Measurements from ENCODE around the gene MEIOB.

- TF ChIP-seq CTCF (IDR thresholded peaks at IDR 0.05), result no peak
- no peak for TF ChIP-seq EZH2 (IDR thresholded peaks at IDR 0.05)
These were observed 79.0 kb downstream of the MEIOB start for GRCh38 chr16:1792836-1793577.
